MM.1S (cell line): Measurements from ENCODE around the gene BPGM.
"Not testable (repeated sequence)": the region's sequence is repeated elsewhere in the genome, so short reads cannot be mapped to it uniquely, and the experiment has no call there.

Experiments used
- CTCF ChIP-seq: fragments of 300-600 bp; sonication (generic); IDR thresholded peaks from 2 replicates; pipeline ENCODE4 v1.5.1; 2016; ENCODE audit warnings: antibody characterized with exemption, low read length, mixed read lengths
- EZH2 ChIP-seq: fragments of 300-600 bp; sonication (generic); optimal IDR thresholded peaks from 2 replicates; pipeline ENCODE3; 2017; ENCODE audit warnings: low read depth, mild to moderate bottlenecking, antibody characterized with exemption, low read length, mixed read lengths
- EZH2phosphoT487 ChIP-seq: fragments of 300-600 bp; sonication (generic); IDR thresholded peaks from 2 replicates; pipeline ENCODE4 v1.6.1; 2018; ENCODE audit warnings: antibody characterized with exemption, low read length

- TF ChIP-seq CTCF, EZH2, EZH2phosphoT487: not testable (repeated sequence)
These were observed 4.7 kb upstream of the BPGM start for GRCh38 chr7:134641981-134642380.
